HepG2 (cell line): ENCODE measurements around the gene CPT1B. TPM values are rescaled to one million over a fixed set of nuclear protein-coding genes. Genes with fewer than 3 reads are reported as not detected.
A peak's percentile ranks its signal among the peaks of the same experiment; 100 is the strongest.

Experiments
- CBFB ChIP-seq: sonication (generic); formaldehyde crosslinking; IDR thresholded peaks from 2 replicates; pipeline ENCODE4 v1.4.0; 2020; ENCODE audit warnings: missing genetic modification reagents
- DNMT3B ChIP-seq: conservative IDR thresholded peaks from 2 replicates; pipeline ENCODE4 v1.6.1; 2016; ENCODE audit warnings: missing biosample characterization, control low read depth
- IRF1 ChIP-seq: sonication (generic); formaldehyde crosslinking; IDR thresholded peaks from 2 replicates; pipeline ENCODE4 v1.4.0; 2020; ENCODE audit warnings: low read depth, mild to moderate bottlenecking, missing genetic modification reagents
- JUN ChIP-seq: sonication (generic); formaldehyde crosslinking; IDR thresholded peaks from 2 replicates; pipeline ENCODE4 v1.4.0; 2020; ENCODE audit warnings: mild to moderate bottlenecking, missing genetic modification reagents
- KDM6A ChIP-seq: IDR thresholded peaks from 2 replicates; pipeline ENCODE4 v1.6.1; 2016; ENCODE audit warnings: low read depth
- MAF1 ChIP-seq: sonication (generic); formaldehyde crosslinking; IDR thresholded peaks from 2 replicates; pipeline ENCODE4 v1.5.0; 2020; ENCODE audit warnings: missing genetic modification reagents, borderline replicate concordance
- MEF2D ChIP-seq: sonication (generic); formaldehyde crosslinking; IDR thresholded peaks from 2 replicates; pipeline ENCODE4 v1.5.1; 2020; ENCODE audit warnings: mild to moderate bottlenecking, missing genetic modification reagents
- MXI1 ChIP-seq: IDR thresholded peaks from 3 replicates; pipeline ENCODE4 v1.6.1; 2012; ENCODE audit warnings: low read depth, low read length, inconsistent platforms, borderline replicate concordance
- PHF8 ChIP-seq: sonication (generic); formaldehyde crosslinking; IDR thresholded peaks from 2 replicates; pipeline ENCODE4 v1.5.0; 2020; ENCODE audit warnings: missing genetic modification reagents
- PTBP1 ChIP-seq: fragments of 200-400 bp; formaldehyde crosslinking; IDR thresholded peaks from 2 replicates; pipeline ENCODE4 v1.6.1; 2018; ENCODE audit warnings: low read length, low read depth; ENCODE audit not compliant: poor library complexity, severe bottlenecking
- TCF7L2 ChIP-seq: IDR thresholded peaks from 2 replicates; pipeline ENCODE4 v1.6.1; 2011; ENCODE audit warnings: mild to moderate bottlenecking, low read depth, low read length, moderate library complexity
- TEAD3 ChIP-seq: optimal IDR thresholded peaks from 2 replicates; pipeline ENCODE3; 2016; ENCODE audit warnings: borderline replicate concordance
- ZBTB10 ChIP-seq: sonication (generic); formaldehyde crosslinking; IDR thresholded peaks from 2 replicates; pipeline ENCODE4 v1.4.0; 2020; ENCODE audit warnings: missing genetic modification reagents, borderline replicate concordance
- ZBTB8A ChIP-seq: sonication (generic); formaldehyde crosslinking; IDR thresholded peaks from 2 replicates; pipeline ENCODE4 v1.4.0; 2020; ENCODE audit warnings: mild to moderate bottlenecking, low read depth, missing genetic modification reagents, borderline replicate concordance
- ZHX1 ChIP-seq: sonication (generic); formaldehyde crosslinking; IDR thresholded peaks from 2 replicates; pipeline ENCODE4 v1.8.1; 2022; ENCODE audit warnings: low read depth, mild to moderate bottlenecking, missing genetic modification reagents
- ZNF547 ChIP-seq: sonication (generic); formaldehyde crosslinking; IDR thresholded peaks from 2 replicates; pipeline ENCODE4 v1.5.1; 2020; ENCODE audit warnings: mild to moderate bottlenecking, missing genetic modification reagents
- ZNF556 ChIP-seq: sonication (generic); formaldehyde crosslinking; IDR thresholded peaks from 2 replicates; pipeline ENCODE4 v1.4.0; 2020; ENCODE audit warnings: mild to moderate bottlenecking, missing genetic modification reagents, borderline replicate concordance
- ZNF766 ChIP-seq: sonication (generic); formaldehyde crosslinking; IDR thresholded peaks from 2 replicates; pipeline ENCODE4 v1.5.0; 2020; ENCODE audit warnings: missing genetic modification reagents, borderline replicate concordance
- ZSCAN22 ChIP-seq: sonication (generic); formaldehyde crosslinking; IDR thresholded peaks from 2 replicates; pipeline ENCODE4 v1.4.0; 2020; ENCODE audit warnings: mild to moderate bottlenecking, missing genetic modification reagents
- ZSCAN9 ChIP-seq: IDR thresholded peaks from 2 replicates; pipeline ENCODE4 v1.6.1; 2016; ENCODE audit warnings: borderline replicate concordance
- polyA plus RNA-seq, 8 experiments: library from polyadenylated mRNA; depleted of rRNA in 3 of 8; stranded (reverse) in 7 of 8; unstranded in 1 of 8; fragments of >200 nt; fragmentation: Illumina TruSeq in 4 of 8; extraction: Trizol in 4 of 8; gene quantifications; 2 replicates each; pipeline versions ENCODE4 v1.2.1 to v1.2.3, GENCODE V29; 2011 to 2016; ENCODE audit warnings: low read depth in 4 of 8, missing spikeins in 1 of 8, mixed read lengths in 1 of 8; ENCODE audit not compliant: insufficient read depth in 1 of 8
- total RNA-seq, 5 experiments: library from RNA; depleted of rRNA; stranded (reverse); fragments of >200 nt; fragmentation: Illumina TruSeq; extraction: Trizol; gene quantifications; 2 replicates each; pipeline ENCODE4 v1.2.3, GENCODE V29; 2016; ENCODE audit warnings: low read depth in 1 of 5
- TF ChIP-seq, protein P1 (sequence below), 2 experiments: fragments of 450-650 bp in 1 of 2; sonication (generic) in 1 of 2; formaldehyde crosslinking; IDR thresholded peaks; 2 replicates each; pipeline versions ENCODE4 v1.5.0 to v1.8.0; 2020 to 2022; ENCODE audit warnings: mild to moderate bottlenecking in 1 of 2, missing genetic modification reagents in 1 of 2

The CPT1B gene
- total and polyA plus RNA-seq, 2 of the 13 experiments (the other 11 are each of a cell fraction or from before 2014, with no cell fraction given) = 9.2 to 19.5 TPM

GRCh38 chr22:50582493-50583293 lies 4.5 kb upstream of the CPT1B start, which contains the start of gene CHKB (continued):
- TF ChIP-seq ZBTB10 (CRISPR knock-in tag) (no peak), ZSCAN9 (CRISPR knock-in tag) (peak; percentile 29; the same call in 1 of the 2 replicates), TCF7L2 (no peak), KDM6A (CRISPR knock-in tag) (no peak), MEF2D (CRISPR knock-in tag) (no peak), MXI1 (peak; percentile 62; the same call in 1 of the 3 replicates), ZNF556 (0 out of 2 replicates have a peak, but pooled peaks have one; percentile 40), CBFB (CRISPR knock-in tag) (no peak), DNMT3B (CRISPR knock-in tag) (no peak), IRF1 (CRISPR knock-in tag) (no peak), JUN (no peak), TEAD3 (CRISPR knock-in tag) (peak; percentile 43), ZBTB8A (no peak), ZNF766 (CRISPR knock-in tag) (peak; percentile 68; the same call in 1 of the 2 replicates), PHF8 (peak; percentile 89), ZNF547 (peak; percentile 89), ZHX1 (CRISPR knock-in tag) (peak; percentile 60; the same call in 1 of the 2 replicates), PTBP1 (no peak), ZSCAN22 (CRISPR knock-in tag) (peak; percentile 90; the same call in 1 of the 2 replicates), MAF1 (no peak)
- TF ChIP-seq, protein P1, sequence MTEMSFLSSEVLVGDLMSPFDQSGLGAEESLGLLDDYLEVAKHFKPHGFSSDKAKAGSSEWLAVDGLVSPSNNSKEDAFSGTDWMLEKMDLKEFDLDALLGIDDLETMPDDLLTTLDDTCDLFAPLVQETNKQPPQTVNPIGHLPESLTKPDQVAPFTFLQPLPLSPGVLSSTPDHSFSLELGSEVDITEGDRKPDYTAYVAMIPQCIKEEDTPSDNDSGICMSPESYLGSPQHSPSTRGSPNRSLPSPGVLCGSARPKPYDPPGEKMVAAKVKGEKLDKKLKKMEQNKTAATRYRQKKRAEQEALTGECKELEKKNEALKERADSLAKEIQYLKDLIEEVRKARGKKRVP (CRISPR knock-in tag; IDR thresholded peaks at IDR 0.05) = peak in 1 of 2 experiments; percentile 32; a peak in 1 of 4 replicates
